Heart left ventricle (tissue), 16 donors: ENCODE results near the gene PTGER3. TPM values are rescaled to one million over a fixed set of nuclear protein-coding genes. Genes with fewer than 3 reads are reported as not detected.
"Not testable (repeated sequence)": the region's sequence is repeated elsewhere in the genome, so short reads cannot be mapped to it uniquely, and the experiment has no call there.

Source experiments
- ATAC-seq, 4 donors: fragments of 200-7000 bp; cut with Tn5 transposase; one replicate each; pipeline ENCODE4 v1.9.1; 2020 to 2022; ENCODE audit warnings: moderate library complexity in 4 of 4, mild to moderate bottlenecking in 3 of 4, moderate number of reproducible peaks in 1 of 4
- DNase-seq, 5 donors: peaks; one replicate each; pipeline ENCODE4 v3.0.0-alpha.2; 2020
- H3K27ac ChIP-seq, 12 donors: fragments of 200-600 bp; sonication (generic) in 4 of 12; one replicate each; pipeline versions ENCODE4 v1.5.0 to v1.8.0; 2016 to 2022; ENCODE audit warnings: mild to moderate bottlenecking in 2 of 12
- H3K27me3 ChIP-seq, 9 donors: fragments of 200-600 bp; sonication (generic) in 2 of 9; one replicate each; pipeline versions ENCODE4 v1.5.1 to v1.8.0; 2016 to 2022; ENCODE audit warnings: mild to moderate bottlenecking in 3 of 9
- H3K36me3 ChIP-seq, 9 donors: fragments of 200-600 bp; sonication (generic) in 2 of 9; one replicate each; pipeline versions ENCODE4 v1.5.0 to v1.8.0; 2018 to 2022; ENCODE audit warnings: mild to moderate bottlenecking in 2 of 9
- H3K4me1 ChIP-seq, 12 donors: fragments of 200-600 bp; sonication (generic) in 4 of 12; one replicate each; pipeline versions ENCODE4 v1.5.0 to v1.8.0; 2016 to 2022; ENCODE audit warnings: mild to moderate bottlenecking in 3 of 12
- H3K4me3 ChIP-seq, 12 donors: fragments of 200-600 bp; sonication (generic) in 4 of 12; one replicate each; pipeline versions ENCODE4 v1.5.0 to v1.8.0; 2017 to 2022; ENCODE audit warnings: mild to moderate bottlenecking in 9 of 12, moderate library complexity in 4 of 12
- H3K9me3 ChIP-seq, 12 donors: fragments of 200-600 bp; sonication (generic) in 4 of 12; one replicate each; pipeline versions ENCODE4 v1.5.0 to v1.8.0; 2016 to 2022; ENCODE audit warnings: mild to moderate bottlenecking in 1 of 12
- CTCF ChIP-seq, 12 donors: fragments of 200-600 bp; sonication (generic) in 4 of 12; IDR thresholded peaks; one replicate each; pipeline versions ENCODE4 v1.5.0 to v1.8.0; 2018 to 2022; ENCODE audit warnings: antibody characterized with exemption in 12 of 12, mild to moderate bottlenecking in 5 of 12
- POLR2A ChIP-seq, 2 donors: fragments of 450-650 bp; IDR thresholded peaks; one replicate each; pipeline ENCODE4 v1.6.1; 2017; ENCODE audit warnings: antibody characterized with exemption in 2 of 2, mild to moderate bottlenecking in 2 of 2, moderate library complexity in 2 of 2
- WGBS, 4 donors: extraction: QIAGEN DNeasy Blood & Tissue Kit in 2 of 4; methylation state at CpG; one replicate each; pipeline versions ENCODE4 v1.1.5 to v1.1.7; 2013 to 2018; 5-methylcytosine and 5-hydroxymethylcytosine counted together
- intact Hi-C, 10 donors: fragments of 100-400 bp; cut with DNase I; formaldehyde crosslinking; loops; one replicate each; pipeline versions ENCODE4 v1.11.1 to v1.14.2; 2022
- polyA plus RNA-seq, 2 donors: library from polyadenylated mRNA; stranded (reverse); fragments of 200-250 nt; gene quantifications; one replicate each; pipeline ENCODE4 v1.2.3, GENCODE V29; 2013
- total RNA-seq, 9 donors: library from RNA; depleted of rRNA in 2 of 9; stranded (reverse); fragments of >200 nt in 2 of 9; fragmentation: NEBNext Ultra II Directional in 3 of 9; extraction: Animal tissue kit (Norgen Biotek cat#: 25700) in 3 of 9; gene quantifications; one replicate each; pipeline versions ENCODE4 v1.1.0 to v1.2.4, GENCODE V29; 2016 to 2023
- donor health status: ischemic (EF 13 %, LVEDD 7.1; RV severe dilation, severe dysfunction).
- donor health status: healthy with polysubstance abuse.
- donor health status: DM: no; HTN: yes; CAD: no.
- donor health status: DM: no; HTN: no; CAD: no.
- donor health status: ischemic (EF 25% LVEDD 6.9; RV normal size, moderate dysfunction).
- donor health status: ischemic (EF 25% LVEDD 5.7; RV mildly dilated, moderate dysfunction).
- donor health status: healthy.
- donor health status: DM: yes; HTN: yes; CAD: no.
- donor health status: ischemic (EF 35%, LVEDD 5.7; RV mildly dilated, moderate dysfunction).
- donor health status: nonischemic (EF 11% LVEDD 7.7; RV severe dilation, severe dysfunction).
- donor health status: DM: yes; HTN: yes; CAD: no.
- donor health status: PGD.
- donor health status: ischemic (EF 29% LVEDD 5.4; RV normal size, mild dysfunction).
- donor health status: nonischemic (EF 23%, LVEDD 6.1; RV moderate dilation, normal function).

Gene PTGER3
- total and polyA plus RNA-seq, 11 donors, result 0.45 to 11.6 (median 1.3) TPM

- H3K27me3 ChIP-seq, result no peaks in the 10 kb centered on the region
- 85 to 90% (median 88%) methylated on average over 2 of the region's 2 CpGs for WGBS, 4 donors
- ATAC-seq, result no peak
- H3K9me3 ChIP-seq, result no peaks in the 10 kb centered on the region
- H3K4me1 ChIP-seq, result no peaks in the 10 kb centered on the region
- no peak for DNase-seq
- H3K27ac ChIP-seq, result no peak overlapping the region
- intact Hi-C loops, result no loop called here
- no peaks in the 10 kb centered on the region for H3K36me3 ChIP-seq
- no peak overlapping the region for H3K4me3 ChIP-seq
- TF ChIP-seq POLR2A (IDR thresholded peaks at IDR 0.05), result no peak
- no peak for TF ChIP-seq CTCF (IDR thresholded peaks at IDR 0.05)
These were observed 101.9 kb downstream of the PTGER3 start for GRCh38 chr1:70945676-70946075.

GRCh38 chr1:70945251-70945650 lies 102.4 kb downstream of the PTGER3 start:
- Histone ChIP-seq H3K36me3 (no peaks in the 10 kb centered on the region), H3K9me3 (no peaks in the 10 kb centered on the region), H3K27ac (no peak overlapping the region), H3K27me3 (no peaks in the 10 kb centered on the region), H3K4me1 (no peaks in the 10 kb centered on the region), H3K4me3 (no peak overlapping the region)
- ATAC-seq, result no peak
- no peak for DNase-seq
- intact Hi-C loops, result no loop called here
- TF ChIP-seq CTCF (IDR thresholded peaks at IDR 0.05), result no peak
- no peak for TF ChIP-seq POLR2A (IDR thresholded peaks at IDR 0.05)
- 56 to 70% (median 58%) methylated on average over 3 of the region's 3 CpGs for WGBS, 4 donors

GRCh38 chr1:70941563-70941962 lies 106.1 kb downstream of the PTGER3 start:
- no peak overlapping the region for H3K27ac ChIP-seq
- intact Hi-C loops, result no loop called here
- 74 to 85% (median 79%) methylated on average over 2 of the region's 2 CpGs for WGBS, 4 donors
- TF ChIP-seq CTCF (IDR thresholded peaks at IDR 0.05) (no peak), POLR2A (IDR thresholded peaks at IDR 0.05) (no peak)
- H3K36me3 ChIP-seq, result no peaks in the 10 kb centered on the region
- H3K9me3 ChIP-seq, result no peaks in the 10 kb centered on the region
- H3K4me1 ChIP-seq, result no peaks in the 10 kb centered on the region
- no peaks in the 10 kb centered on the region for H3K27me3 ChIP-seq
- ATAC-seq, result no peak
- no peak overlapping the region for H3K4me3 ChIP-seq
- DNase-seq, result no peak

GRCh38 chr1:70940398-70940797 lies 107.2 kb downstream of the PTGER3 start:
- H3K27ac ChIP-seq, ATAC-seq, DNase-seq, H3K9me3 ChIP-seq, intact Hi-C loops, H3K4me3 ChIP-seq, H3K4me1 ChIP-seq, H3K27me3 ChIP-seq, H3K36me3 ChIP-seq: not testable (repeated sequence)
- 56 to 63% (median 62%) methylated on average over 2 of the region's 2 CpGs for WGBS, 4 donors

- no peak for TF ChIP-seq POLR2A (IDR thresholded peaks at IDR 0.05)
- no peaks in the 10 kb centered on the region for H3K4me1 ChIP-seq
- DNase-seq (no peak), ATAC-seq (no peak)
- H3K27ac ChIP-seq, result peak overlapping the region in 1 of 12 donors; percentile 3
- no peak overlapping the region for H3K4me3 ChIP-seq
- H3K36me3 ChIP-seq, result no peaks in the 10 kb centered on the region
- no peaks in the 10 kb centered on the region for H3K27me3 ChIP-seq
- 39 to 46% (median 43%) methylated on average over 5 of the region's 5 CpGs for WGBS, 4 donors
- intact Hi-C loops, result no loop called here
- no peaks in the 10 kb centered on the region for H3K9me3 ChIP-seq
These were observed 113.2 kb downstream of the PTGER3 start for GRCh38 chr1:70934194-70934961.
